Measurements from ENCODE around the gene ARHGEF2. TPM values are rescaled to one million over a fixed set of nuclear protein-coding genes. Genes with fewer than 3 reads are reported as not detected.
A peak's percentile ranks its signal among the peaks of the same experiment; 100 is the strongest.
"Not testable (repeated sequence)": the region's sequence is repeated elsewhere in the genome, so short reads cannot be mapped to it uniquely, and the experiment has no call there.

Gene ARHGEF2
- total and polyA plus RNA-seq, 4 experiments from 2014 or later = 6.7 to 198 (median 110) TPM

GRCh38 chr1:155996166-155996565 lies 17.8 kb upstream of the ARHGEF2 start:
- peaks cover 0 to 4% (median under 1%) of the 10 kb centered on the region in 4 donors for H3K4me1 Mint-ChIP-seq
- POLR2A ChIA-PET (ENCODE audit: partially characterized antibody) = interaction anchor here (0.6 to 1.1 kb wide), 2 partner anchors 15 to 120 kb away, joined by 4 read pairs; no protein-coding TSS in a partner anchor

GRCh38 chr1:155993595-155993994 lies 15.2 kb upstream of the ARHGEF2 start:
- Histone ChIP-seq H3K27ac (ENCODE audit: low read depth, low read length) (no peak overlapping the region), H3K9me3 (ENCODE audit: control insufficient read depth in 1 of 2, low read length in 2 of 2) (no peaks in the 10 kb centered on the region), H3K27me3 (ENCODE audit: insufficient read depth, low read length) (no peaks in the 10 kb centered on the region), H3K4me3 (ENCODE audit: low read length in 2 of 2) (no peak overlapping the region), H3K4me1 (ENCODE audit: insufficient read depth, low read length) (peaks cover 12% of the 10 kb centered on the region), H3K36me3 (ENCODE audit: insufficient read depth, low read length) (no peaks in the 10 kb centered on the region)
- no peaks in the 10 kb centered on the region for H3K9me3 Mint-ChIP-seq
- ChIA-PET CTCF (ENCODE audit: partially characterized antibody) (interaction anchor here (0.7 to 2.3 kb wide), 2 partner anchors 10 to 56 kb away, joined by 3 to 8 read pairs; no protein-coding TSS in a partner anchor), POLR2A (ENCODE audit: partially characterized antibody) (no interaction called here)
- no peak overlapping the region for H3K4me3 Mint-ChIP-seq
- peak overlapping the region in 1 of 7 donors; percentile 47 for H3K27ac Mint-ChIP-seq
- H3K4me1 Mint-ChIP-seq = peaks cover 8 to 16% (median 9%) of the 10 kb centered on the region in 4 donors
- no peaks in the 10 kb centered on the region for H3K36me3 Mint-ChIP-seq
- intact Hi-C loops (cut with micrococcal nuclease) = no loop called here
- DNase-seq = no peak
- no peaks in the 10 kb centered on the region for H3K27me3 Mint-ChIP-seq

More at GRCh38 chr1:155996166-155996565, 17.8 kb upstream of the ARHGEF2 start:
- Mint-ChIP-seq H3K36me3 (no peaks in the 10 kb centered on the region), H3K27me3 (no peaks in the 10 kb centered on the region), H3K4me3 (no peak overlapping the region), H3K9me3 (no peaks in the 10 kb centered on the region), H3K27ac (peak overlapping the region in 1 of 7 donors; percentile 64)
- no peak for DNase-seq
- Histone ChIP-seq H3K36me3 (ENCODE audit: insufficient read depth, low read length) (no peaks in the 10 kb centered on the region), H3K4me1 (ENCODE audit: insufficient read depth, low read length) (no peaks in the 10 kb centered on the region), H3K27me3 (ENCODE audit: insufficient read depth, low read length) (no peaks in the 10 kb centered on the region), H3K9me3 (ENCODE audit: control insufficient read depth in 1 of 2, low read length in 2 of 2) (no peaks in the 10 kb centered on the region), H3K27ac (ENCODE audit: low read depth, low read length) (no peak overlapping the region), H3K4me3 (ENCODE audit: low read length in 2 of 2) (no peak overlapping the region)
- CTCF ChIA-PET (ENCODE audit: partially characterized antibody) = interaction anchor here (1.0 to 2.7 kb wide), 4 partner anchors 9 to 95 kb away, joined by 3 to 11 read pairs (median 3); no protein-coding TSS in a partner anchor
- intact Hi-C loops (cut with micrococcal nuclease) = no loop called here

GRCh38 chr1:155990005-155990739 lies 11.8 kb upstream of the ARHGEF2 start:
- Mint-ChIP-seq H3K9me3 (no peaks in the 10 kb centered on the region), H3K36me3 (no peaks in the 10 kb centered on the region), H3K4me3 (no peak overlapping the region), H3K27me3 (no peaks in the 10 kb centered on the region), H3K27ac (no peak overlapping the region), H3K4me1 (peaks cover 7 to 16% (median 8%) of the 10 kb centered on the region in 4 donors)
- no peaks in the 10 kb centered on the region for H3K9me3 ChIP-seq (ENCODE audit: control insufficient read depth in 1 of 2, low read length in 2 of 2)
- no peak overlapping the region for H3K4me3 ChIP-seq (ENCODE audit: low read length in 2 of 2)
- ChIA-PET CTCF (ENCODE audit: partially characterized antibody) (interaction anchor here (0.6 to 5.3 kb wide), 18 partner anchors 7 to 92 kb away, joined by 3 to 67 read pairs (median 4); partner anchors contain the start of genes ARHGEF2, KHDC4, RXFP4 and UBQLN4), POLR2A (ENCODE audit: partially characterized antibody) (interaction anchor here (0.8 to 2.1 kb wide), 16 partner anchors 9 to 133 kb away, joined by 3 to 16 read pairs (median 4); partner anchors contain the start of genes ARHGEF2, GON4L and KHDC4)
- no peaks in the 10 kb centered on the region for H3K27me3 ChIP-seq (ENCODE audit: insufficient read depth, low read length)
- H3K36me3 ChIP-seq (ENCODE audit: insufficient read depth, low read length) = no peaks in the 10 kb centered on the region
- intact Hi-C loops (cut with micrococcal nuclease) = no loop called here
- DNase-seq = no peak
- no peak overlapping the region for H3K27ac ChIP-seq (ENCODE audit: low read depth, low read length)
- peaks cover 12% of the 10 kb centered on the region for H3K4me1 ChIP-seq (ENCODE audit: insufficient read depth, low read length)

- no peaks in the 10 kb centered on the region for H3K27me3 Mint-ChIP-seq
- no peaks in the 10 kb centered on the region for H3K9me3 Mint-ChIP-seq
- peaks cover 12% of the 10 kb centered on the region for H3K4me1 ChIP-seq (ENCODE audit: insufficient read depth, low read length)
- peak overlapping the region in 1 of 8 donors; percentile 63 for H3K4me3 Mint-ChIP-seq
- intact Hi-C loops (cut with micrococcal nuclease) = loop anchor here (1.0 to 2.0 kb wide), 5 partner anchors 11 to 55 kb away; partner anchors contain the start of genes ARHGEF2 and KHDC4
- no peak overlapping the region for H3K4me3 ChIP-seq (ENCODE audit: low read length in 2 of 2)
- DNase-seq = peak; percentile 77 to 84 (median 79)
- H3K27me3 ChIP-seq (ENCODE audit: insufficient read depth, low read length) = no peaks in the 10 kb centered on the region
- no peaks in the 10 kb centered on the region for H3K9me3 ChIP-seq (ENCODE audit: control insufficient read depth in 1 of 2, low read length in 2 of 2)
- CTCF ChIA-PET (ENCODE audit: partially characterized antibody) = interaction anchor here (0.6 to 5.3 kb wide), 19 partner anchors 8 to 92 kb away, joined by 3 to 67 read pairs (median 5); partner anchors contain the start of genes ARHGEF2, KHDC4, RXFP4 and UBQLN4
- peak overlapping the region in 2 of 7 donors; percentile 19 to 91 for H3K27ac Mint-ChIP-seq
- POLR2A ChIA-PET (ENCODE audit: partially characterized antibody) = interaction anchor here (0.6 to 2.1 kb wide), 15 partner anchors 8 to 132 kb away, joined by 3 to 16 read pairs (median 4); partner anchors contain the start of genes ARHGEF2, GON4L and KHDC4
- no peaks in the 10 kb centered on the region for H3K36me3 ChIP-seq (ENCODE audit: insufficient read depth, low read length)
- peaks cover 6 to 16% (median 8%) of the 10 kb centered on the region in 4 donors for H3K4me1 Mint-ChIP-seq
- H3K27ac ChIP-seq (ENCODE audit: low read depth, low read length) = no peak overlapping the region
- H3K36me3 Mint-ChIP-seq = no peaks in the 10 kb centered on the region
Observed at GRCh38 chr1:155989242-155990004, 11.1 kb upstream of the ARHGEF2 start.

GRCh38 chr1:155984903-155985645 lies 6.7 kb upstream of the ARHGEF2 start:
- H3K27me3 ChIP-seq (ENCODE audit: insufficient read depth, low read length); H3K36me3 ChIP-seq (ENCODE audit: insufficient read depth, low read length); intact Hi-C loops (cut with micrococcal nuclease); H3K27ac ChIP-seq (ENCODE audit: low read depth, low read length); H3K9me3 ChIP-seq (ENCODE audit: control insufficient read depth in 1 of 2, low read length in 2 of 2); H3K9me3 Mint-ChIP-seq; DNase-seq; H3K36me3 Mint-ChIP-seq; H3K4me3 Mint-ChIP-seq; H3K27me3 Mint-ChIP-seq; H3K4me3 ChIP-seq (ENCODE audit: low read length in 2 of 2): not testable (repeated sequence)
- Mint-ChIP-seq H3K4me1 (peaks cover 34 to 53% (median 45%) of the 10 kb centered on the region in 4 donors), H3K27ac (peak overlapping the region in 2 of 7 donors; percentile 31 to 54)
- H3K4me1 ChIP-seq (ENCODE audit: insufficient read depth, low read length) = peaks cover 47% of the 10 kb centered on the region
- CTCF ChIA-PET (ENCODE audit: partially characterized antibody) = interaction anchor here (2.2 kb wide), 1 partner anchor 46 kb away, joined by 14 read pairs; no protein-coding TSS in a partner anchor
- POLR2A ChIA-PET (ENCODE audit: partially characterized antibody) = interaction anchor here (0.7 to 12.4 kb wide), 4 partner anchors 18 to 179 kb away, joined by 3 to 179 read pairs (median 6); partner anchors contain the start of genes KHDC4 and RXFP4

- Histone ChIP-seq H3K4me3 (ENCODE audit: low read length in 2 of 2) (no peak overlapping the region), H3K4me1 (ENCODE audit: insufficient read depth, low read length) (peaks cover 47% of the 10 kb centered on the region), H3K36me3 (ENCODE audit: insufficient read depth, low read length) (no peaks in the 10 kb centered on the region), H3K27ac (ENCODE audit: low read depth, low read length) (no peak overlapping the region), H3K9me3 (ENCODE audit: control insufficient read depth in 1 of 2, low read length in 2 of 2) (no peaks in the 10 kb centered on the region), H3K27me3 (ENCODE audit: insufficient read depth, low read length) (no peaks in the 10 kb centered on the region)
- Mint-ChIP-seq H3K36me3 (peaks cover 0 to 2% of the 10 kb centered on the region in 2 donors), H3K4me3 (no peak overlapping the region), H3K4me1 (peaks cover 37 to 56% (median 46%) of the 10 kb centered on the region in 4 donors), H3K9me3 (no peaks in the 10 kb centered on the region), H3K27ac (peak overlapping the region in 3 of 7 donors; percentile 2 to 54 (median 13)), H3K27me3 (no peaks in the 10 kb centered on the region)
- ChIA-PET POLR2A (ENCODE audit: partially characterized antibody) (interaction anchor here (1.2 to 12.4 kb wide), 6 partner anchors 9 to 51 kb away, joined by 3 to 179 read pairs (median 4); partner anchors contain the start of genes KHDC4 and RXFP4), CTCF (ENCODE audit: partially characterized antibody) (interaction anchor here (2.2 kb wide), 1 partner anchor 45 kb away, joined by 14 read pairs; no protein-coding TSS in a partner anchor)
- intact Hi-C loops (cut with micrococcal nuclease) = no loop called here
- DNase-seq = no peak
Observed at GRCh38 chr1:155984341-155984740, 6.0 kb upstream of the ARHGEF2 start.
